Measurements from ENCODE around the gene TTC6. TPM values are rescaled to one million over a fixed set of nuclear protein-coding genes. Genes with fewer than 3 reads are reported as not detected.

Gene TTC6
- polyA plus RNA-seq, 1 donor, result 0.75 TPM

GRCh38 chr14:37584211-37585100 lies 11.0 kb upstream of the TTC6 start:
- no peak for DNase-seq

DNA sequence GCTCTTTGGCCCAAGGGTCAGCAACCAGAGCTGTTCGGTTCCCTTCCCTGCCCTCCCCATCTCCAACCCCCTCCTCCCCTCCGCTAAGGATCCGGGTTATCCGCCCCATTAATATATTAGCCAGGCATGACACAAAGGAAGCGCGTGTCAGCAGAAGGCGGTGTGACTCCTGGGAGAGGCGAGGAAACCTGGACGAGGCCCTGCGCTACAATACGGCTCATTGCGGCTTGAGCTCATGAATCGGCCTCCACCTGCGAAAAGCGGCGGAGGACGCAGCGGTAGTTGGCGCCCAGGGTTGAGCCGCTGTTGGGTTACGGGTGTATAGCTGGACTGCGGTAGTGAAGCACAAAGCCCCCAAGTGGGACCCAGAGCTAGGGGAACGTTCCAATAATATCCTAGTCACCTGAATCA lies 10.3 kb upstream of the TTC6 start:
- no peak for DNase-seq

DNA sequence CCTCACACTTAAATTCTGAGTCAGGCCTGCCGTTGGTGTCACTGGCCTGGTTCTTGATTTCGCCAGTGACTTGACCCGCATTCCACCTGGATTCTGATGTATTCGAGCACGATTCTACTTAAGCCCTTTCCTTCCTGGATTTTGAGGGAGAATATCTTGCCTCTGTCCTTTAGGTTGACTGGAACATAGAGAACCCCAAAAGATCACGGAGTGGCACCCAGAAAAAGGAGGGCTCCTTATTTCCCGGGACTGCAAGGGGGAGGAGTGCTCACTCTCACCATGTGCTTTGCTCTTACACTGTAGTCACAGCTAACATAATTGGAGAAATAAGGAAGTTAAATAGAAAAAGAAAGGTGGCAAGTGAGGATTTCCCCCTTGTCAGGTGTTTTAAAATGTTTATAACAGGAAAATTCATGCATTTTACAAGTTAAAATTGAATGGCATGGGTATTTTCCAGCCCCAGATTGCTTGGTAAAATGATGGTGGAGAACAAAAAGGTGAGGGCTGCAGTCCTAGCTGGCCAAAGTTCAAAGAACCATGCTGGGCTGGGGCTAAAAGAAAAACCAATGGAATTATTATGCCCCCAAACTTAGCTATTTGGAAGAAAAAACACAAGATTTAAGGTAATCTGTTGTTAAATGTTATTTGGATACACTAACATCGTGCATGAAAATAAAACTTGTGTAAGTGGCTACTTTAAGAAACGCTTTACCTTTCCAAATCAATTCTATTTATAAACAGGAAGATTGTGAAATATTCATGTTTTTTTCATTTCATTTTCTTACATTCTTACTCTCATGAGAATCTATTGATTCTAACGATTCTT lies 9.2 kb upstream of the TTC6 start:
- no peak for DNase-seq

DNA sequence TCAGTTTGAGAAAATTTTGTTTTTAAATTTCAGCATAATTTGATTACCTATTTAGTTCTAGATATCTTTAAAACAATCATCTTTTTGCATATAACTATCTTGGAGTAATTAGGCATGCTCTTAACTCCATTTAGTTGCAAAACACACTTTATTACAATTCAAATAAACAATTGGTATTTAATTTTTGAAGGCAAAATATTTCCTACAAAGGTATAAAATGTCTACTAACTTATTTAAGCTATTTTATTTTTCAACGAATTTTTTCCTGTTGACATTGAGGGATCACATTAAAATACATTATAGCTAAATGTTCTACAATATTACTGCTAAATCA lies 8.7 kb upstream of the TTC6 start:
- no peak for DNase-seq

DNA sequence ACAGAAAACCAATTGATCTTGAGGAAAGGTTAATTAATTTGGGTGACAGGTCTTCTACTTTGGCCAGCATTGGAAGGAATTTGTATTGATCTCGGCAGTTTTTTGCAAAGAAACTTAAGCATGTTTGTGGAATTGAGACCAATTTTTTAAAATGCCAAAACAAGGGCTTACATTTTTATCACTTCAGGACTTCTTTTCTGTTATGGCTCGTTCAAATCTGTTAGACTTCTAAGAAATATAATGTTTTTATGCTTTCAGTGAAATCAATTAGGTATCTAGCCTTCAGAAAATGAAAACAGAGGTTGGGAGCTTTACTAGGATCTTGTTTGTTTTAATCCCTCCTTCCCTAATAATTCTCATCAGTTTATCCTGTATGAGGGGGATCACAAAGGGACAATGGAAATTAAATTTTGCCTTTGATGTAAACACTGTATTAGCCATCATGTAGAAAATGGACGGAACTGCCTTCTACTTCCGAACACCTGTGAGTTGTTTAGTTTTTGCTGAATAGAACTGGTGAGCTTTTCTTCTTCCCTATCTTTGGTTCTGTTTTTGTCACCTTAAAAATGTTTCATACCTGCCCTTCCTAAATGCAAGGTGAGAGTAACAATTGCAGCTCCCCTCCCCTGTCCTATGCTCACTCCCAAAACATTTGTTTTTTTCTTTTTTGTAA lies 8.2 kb upstream of the TTC6 start:
- no peak for DNase-seq

- DNase-seq, result no peak
Measured at GRCh38 chr14:37587881-37588666, 7.4 kb upstream of the TTC6 start.

DNA sequence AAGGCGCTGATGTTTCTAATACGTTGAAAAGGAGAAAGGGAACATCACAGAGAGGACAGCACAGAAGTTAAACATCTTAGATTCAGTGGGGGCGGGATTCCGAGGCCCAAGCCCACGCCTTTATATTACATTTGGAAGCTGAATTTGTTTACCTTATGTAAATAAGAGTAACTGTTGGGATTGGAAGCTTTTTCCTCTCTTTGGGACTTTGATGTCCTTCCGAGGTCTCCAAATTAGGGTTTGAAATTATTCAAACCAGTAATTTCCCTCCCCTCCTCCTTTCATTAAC lies 6.8 kb upstream of the TTC6 start:
- no peak for DNase-seq

DNA sequence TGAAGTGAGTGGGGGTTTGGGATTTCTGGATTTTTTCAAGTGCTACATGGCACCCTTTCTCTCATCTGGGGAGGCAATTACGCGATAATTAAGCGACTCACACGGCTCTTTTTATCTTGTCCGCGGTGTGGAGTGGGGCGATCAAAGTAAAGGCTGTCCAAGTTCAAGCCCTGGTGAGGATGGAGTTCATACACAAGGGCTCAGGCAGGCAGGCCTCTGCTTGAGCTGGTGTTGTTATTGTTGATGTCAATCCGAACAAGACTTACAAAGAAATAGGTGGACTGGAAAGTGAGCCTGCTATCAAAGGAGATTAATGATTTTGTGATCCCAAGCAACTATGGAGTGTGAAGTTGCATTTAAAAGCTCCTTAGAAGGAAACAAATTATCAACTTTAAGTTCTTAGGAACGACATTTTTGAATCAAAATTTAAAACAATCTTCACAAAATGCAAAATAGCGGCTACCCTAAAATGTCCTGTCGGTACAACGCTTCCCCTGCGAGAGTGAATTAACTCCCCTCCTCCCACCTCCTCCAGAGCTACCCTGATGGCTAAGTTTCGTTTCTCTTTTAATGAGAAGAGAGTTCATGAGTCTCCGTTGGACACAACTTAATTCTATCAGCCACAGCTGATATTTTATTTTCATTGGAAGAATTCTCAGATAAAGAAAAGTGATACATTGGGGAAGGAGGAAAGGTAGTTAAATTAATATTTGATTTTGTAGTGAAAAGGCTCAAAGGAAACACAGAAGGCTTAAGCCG lies 6.3 kb upstream of the TTC6 start:
- DNase-seq, result no peak

GRCh38 chr14:37589715-37590427 lies 5.6 kb upstream of the TTC6 start:
- DNase-seq, result no peak

- no peak for DNase-seq
Measured at GRCh38 chr14:37590428-37591139, 4.8 kb upstream of the TTC6 start.

GRCh38 chr14:37591311-37591940 lies 4.0 kb upstream of the TTC6 start:
- DNase-seq, result no peak

DNA sequence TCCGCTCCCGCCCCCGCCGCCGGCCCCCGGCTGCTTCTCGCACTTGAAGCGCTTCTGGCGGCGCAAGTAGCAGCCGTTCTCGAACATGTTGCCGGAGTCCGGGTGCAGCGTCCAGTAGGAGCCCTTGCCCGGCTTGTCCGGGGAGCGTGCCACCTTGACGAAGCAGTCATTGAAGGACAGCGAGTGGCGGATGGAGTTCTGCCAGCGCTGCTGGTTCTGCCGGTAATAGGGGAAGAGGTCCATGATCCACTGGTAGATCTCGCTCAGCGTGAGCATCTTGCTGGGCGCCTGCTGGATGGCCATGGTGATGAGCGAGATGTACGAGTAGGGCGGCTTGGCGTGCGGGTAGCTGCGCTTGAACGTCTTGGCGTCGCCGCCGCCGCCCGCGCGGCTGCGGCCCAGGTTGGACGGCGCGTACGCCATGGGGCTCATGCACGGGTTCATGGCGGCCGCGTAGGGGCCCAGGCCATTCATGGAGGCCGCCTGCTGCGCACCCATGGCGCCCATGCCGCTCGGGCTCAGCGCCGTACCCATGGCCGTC lies 3.4 kb upstream of the TTC6 start:
- no peak for DNase-seq

- no peak for DNase-seq
Measured at GRCh38 chr14:37592482-37593408, 2.7 kb upstream of the TTC6 start.

- DNase-seq, result no peak
Measured at GRCh38 chr14:37593511-37594237, 1.8 kb upstream of the TTC6 start.

DNA sequence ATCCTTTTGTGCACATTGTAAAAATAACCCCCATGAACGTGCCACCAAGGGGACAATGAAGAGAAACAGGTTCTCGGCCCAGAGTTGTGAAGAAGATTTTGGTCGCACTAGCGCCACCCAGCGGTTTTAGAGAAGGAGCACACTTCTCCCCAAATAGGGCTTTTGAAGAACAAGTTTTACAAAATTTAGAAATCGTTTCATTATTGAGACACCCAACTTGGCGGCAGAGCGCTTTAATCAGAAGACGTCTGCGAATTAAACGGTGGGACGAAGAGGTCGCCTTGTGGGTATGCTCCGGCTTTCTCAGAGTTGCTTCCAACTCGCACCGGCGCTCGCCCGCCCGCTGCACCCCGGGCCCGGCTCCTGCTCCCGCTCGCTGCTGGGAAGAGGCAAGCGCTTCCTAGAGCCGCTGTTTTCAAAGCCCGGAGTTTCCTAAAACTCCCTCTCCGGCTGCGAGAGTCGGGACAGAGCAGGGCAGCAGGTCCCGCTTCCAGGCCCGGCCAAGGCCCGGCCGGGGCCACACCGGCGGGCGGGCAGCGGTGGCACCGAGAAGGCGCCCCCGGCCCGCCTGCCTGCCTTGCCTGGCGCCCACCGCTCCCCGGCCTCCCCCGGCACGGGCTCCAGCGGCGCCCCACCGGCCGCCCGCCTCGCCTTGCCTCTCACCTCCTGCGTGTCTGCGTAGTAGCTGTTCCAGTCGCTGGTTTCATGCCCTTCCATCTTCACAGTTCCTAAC lies 1.0 kb upstream of the TTC6 start:
- DNase-seq, result peak; percentile 94

DNA sequence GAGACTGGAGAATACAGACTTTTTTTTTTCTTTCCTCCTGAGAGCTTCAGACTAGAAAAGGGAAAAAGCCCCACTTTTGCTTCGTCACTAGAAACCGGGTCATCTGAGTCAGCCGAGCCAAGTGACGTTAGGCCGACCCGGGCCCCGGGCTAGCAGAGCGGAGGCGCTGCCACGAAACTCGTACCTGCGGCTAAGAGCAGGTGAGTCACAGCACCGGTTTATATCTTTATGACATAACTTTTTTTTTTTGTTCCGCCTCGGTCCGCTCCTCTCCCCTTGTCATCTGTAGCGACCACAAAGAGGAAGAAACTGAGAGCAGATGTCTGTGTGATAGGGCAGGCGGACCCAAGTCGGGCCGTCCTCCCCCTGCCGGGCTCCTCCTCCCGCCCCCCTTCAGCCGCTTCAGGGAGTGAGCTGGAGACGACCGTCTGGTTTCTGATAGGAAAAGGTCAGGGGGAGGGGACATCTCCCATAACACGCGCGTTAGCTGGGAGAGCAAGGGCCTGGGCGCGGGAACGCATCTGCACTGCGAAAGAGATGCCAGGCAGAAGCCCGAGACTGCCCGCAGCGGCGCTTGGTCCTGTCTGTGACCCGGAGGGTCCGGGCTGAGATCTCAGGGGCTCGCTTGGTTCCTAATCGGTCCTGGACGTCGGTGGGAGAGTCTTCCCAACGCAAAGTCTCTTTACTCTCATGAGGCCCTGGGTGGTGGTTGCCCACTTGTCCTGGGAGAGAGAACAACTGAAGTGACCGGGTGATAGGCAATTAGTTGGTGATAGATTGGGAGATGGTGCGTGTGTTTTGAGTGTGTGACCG lies 586 bp downstream of the TTC6 start:
- DNase-seq, result no peak

Measured in left kidney (tissue), 2 donors.